Stimulated activated CD8-positive, alpha-beta memory T cell treated with anti-CD3 and anti-CD28 coated beads, Interleukin-4, amount 100 ng/mL, for 1 hour (primary cell): ENCODE results near the gene FILIP1.

ENCODE experiments used
- DNase-seq, 2 donors: peaks; one replicate each; pipeline ENCODE4 v3.0.0-alpha.2; 2020; ENCODE audit warnings: low read depth in 2 of 2, low spot score in 1 of 2

FILIP1 gene

DNA sequence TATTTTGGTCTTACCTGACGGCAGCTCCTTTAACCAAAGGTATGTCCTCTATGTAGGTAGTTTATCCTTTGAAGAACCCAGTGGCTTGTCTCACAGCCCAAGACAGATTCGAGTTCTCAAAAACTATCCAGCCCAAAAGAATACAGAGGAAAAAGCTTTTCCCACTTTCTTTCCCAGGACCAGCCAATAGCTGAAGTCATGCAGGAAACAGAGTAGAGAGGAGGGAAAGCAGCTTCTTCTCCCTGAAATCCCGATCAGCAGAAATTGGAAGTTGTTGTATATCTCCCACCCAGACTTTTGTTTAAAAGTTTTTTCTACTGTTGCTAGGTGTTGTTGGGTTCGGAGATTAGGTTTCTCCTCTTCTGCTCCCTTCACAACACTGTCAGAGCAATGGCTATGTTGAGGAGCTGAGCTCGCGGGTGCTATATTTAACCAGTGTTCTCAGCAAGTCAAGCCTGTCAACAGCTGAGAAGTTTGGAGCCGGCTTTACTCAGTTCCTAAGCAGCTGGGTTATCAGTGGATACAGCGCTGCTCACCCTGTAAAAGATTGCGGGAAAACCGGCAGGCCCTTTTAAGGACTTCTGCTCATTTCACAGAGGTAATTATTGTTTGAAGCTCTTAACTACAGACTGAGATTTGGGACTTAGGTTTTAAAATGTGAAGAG lies at the start of gene FILIP1:
Gene FILIP1 (minus strand): TSS at position 401 of the 665 bp plus-strand sequence. CDS start 78,828 bp downstream, outside the sequence.
- no peak for DNase-seq

GRCh38 chr6:75543311-75543710 lies 49.7 kb upstream of the FILIP1 start:
- no peak for DNase-seq

- DNase-seq = no peak
Measured at GRCh38 chr6:75539136-75539535, 45.5 kb upstream of the FILIP1 start.

GRCh38 chr6:75532521-75532920 lies 38.9 kb upstream of the FILIP1 start:
- no peak for DNase-seq

DNA sequence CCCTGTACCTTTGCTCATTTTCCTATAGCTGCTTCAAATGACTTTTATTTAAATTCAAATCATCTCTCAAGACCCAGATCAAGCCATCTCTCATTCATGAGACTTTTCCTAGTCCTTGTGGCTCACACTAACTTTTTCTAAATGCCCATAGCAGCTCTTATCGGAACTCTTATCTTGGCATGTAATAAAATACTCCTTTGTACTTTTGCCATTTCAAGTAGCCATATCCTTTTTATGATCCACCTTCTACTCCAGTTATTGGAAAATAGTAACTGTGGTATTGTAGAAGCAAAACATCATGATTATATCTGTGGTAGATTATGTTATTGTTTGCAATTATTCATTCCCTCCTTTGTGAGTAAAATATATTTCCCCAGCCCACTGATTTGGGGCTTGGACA lies 37.6 kb upstream of the FILIP1 start:
- DNase-seq = no peak

DNA sequence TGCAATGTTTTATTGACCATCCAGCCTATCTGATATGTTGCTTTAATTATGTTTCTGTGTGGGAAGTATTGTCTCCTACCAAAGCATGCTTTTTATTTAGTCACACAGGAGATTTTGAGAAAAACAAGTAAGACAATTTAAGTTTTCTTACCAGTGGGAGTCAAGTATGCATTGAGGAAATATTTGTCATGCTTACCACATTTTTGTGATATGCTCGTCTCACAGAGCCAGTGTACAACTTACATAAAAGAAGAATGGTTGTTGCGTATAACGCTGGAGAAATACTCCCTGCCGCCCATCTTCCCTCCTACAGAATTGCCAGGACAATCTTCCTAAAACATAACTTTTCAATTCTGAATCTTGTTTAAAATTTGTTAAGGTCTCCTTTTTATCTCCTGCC lies 37.1 kb upstream of the FILIP1 start:
- DNase-seq = no peak

GRCh38 chr6:75528423-75528822 lies 34.8 kb upstream of the FILIP1 start:
- no peak for DNase-seq

GRCh38 chr6:75526502-75527127 lies 33.0 kb upstream of the FILIP1 start:
- peak in 1 of 2 donors; percentile 5 for DNase-seq

DNA sequence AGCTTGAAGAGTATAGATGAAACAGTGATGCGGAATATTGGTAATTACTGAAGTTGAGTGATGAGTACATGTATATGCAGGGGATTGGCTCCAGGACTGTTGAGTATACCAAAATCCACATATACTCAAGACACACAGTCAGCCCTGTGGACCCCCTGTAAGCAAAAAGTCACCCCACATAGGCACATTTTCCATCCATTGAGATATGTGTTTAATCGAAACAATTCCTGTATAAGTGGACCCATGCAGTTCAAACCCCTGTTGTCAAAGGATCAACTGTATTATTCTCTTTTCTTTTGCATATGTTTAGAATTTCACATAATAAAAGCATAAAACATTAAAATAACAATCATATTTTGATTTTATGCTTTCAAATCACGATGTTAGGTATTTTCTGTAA lies 32.1 kb upstream of the FILIP1 start:
- no peak for DNase-seq

- DNase-seq = no peak
Measured at GRCh38 chr6:75524322-75524972, 30.8 kb upstream of the FILIP1 start.

DNA sequence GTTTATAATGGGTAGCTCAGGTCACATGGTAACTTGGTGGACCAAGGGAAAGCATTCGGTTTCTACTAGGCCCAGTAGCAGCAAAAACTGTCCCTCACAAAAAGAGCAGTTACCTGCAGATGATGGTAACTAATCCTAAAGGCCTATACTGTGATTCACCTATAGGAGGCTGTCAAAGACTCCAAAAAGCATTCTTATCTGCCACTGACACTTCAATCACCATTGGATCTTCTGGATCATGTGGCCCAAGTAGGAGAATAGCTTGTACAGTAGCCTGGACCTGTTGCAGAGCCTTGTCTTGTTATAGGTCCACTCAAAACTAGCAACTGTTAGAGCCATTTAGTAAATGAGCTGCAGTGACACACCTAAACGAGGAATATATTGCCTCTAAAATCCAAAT lies 23.2 kb upstream of the FILIP1 start:
- no peak for DNase-seq

DNA sequence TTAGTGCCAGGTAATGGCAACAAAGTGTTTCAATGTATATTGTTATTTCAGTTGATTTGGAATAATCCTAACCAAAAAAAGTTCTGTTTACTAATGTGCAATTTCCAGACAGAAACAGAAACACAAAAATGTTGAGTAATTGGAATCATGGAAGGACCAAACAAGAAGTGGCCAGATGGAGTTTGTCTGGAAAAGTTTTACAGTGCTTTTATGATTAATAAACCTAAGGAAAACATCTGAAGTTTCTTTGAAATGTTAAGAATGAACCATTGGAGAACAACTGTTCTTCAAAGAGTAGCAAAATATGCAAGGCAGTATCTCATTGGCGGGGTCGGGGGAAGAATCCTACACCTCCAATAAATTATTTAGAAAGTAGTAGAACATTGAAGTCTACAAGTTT lies 19.0 kb upstream of the FILIP1 start:
- DNase-seq = no peak

DNA sequence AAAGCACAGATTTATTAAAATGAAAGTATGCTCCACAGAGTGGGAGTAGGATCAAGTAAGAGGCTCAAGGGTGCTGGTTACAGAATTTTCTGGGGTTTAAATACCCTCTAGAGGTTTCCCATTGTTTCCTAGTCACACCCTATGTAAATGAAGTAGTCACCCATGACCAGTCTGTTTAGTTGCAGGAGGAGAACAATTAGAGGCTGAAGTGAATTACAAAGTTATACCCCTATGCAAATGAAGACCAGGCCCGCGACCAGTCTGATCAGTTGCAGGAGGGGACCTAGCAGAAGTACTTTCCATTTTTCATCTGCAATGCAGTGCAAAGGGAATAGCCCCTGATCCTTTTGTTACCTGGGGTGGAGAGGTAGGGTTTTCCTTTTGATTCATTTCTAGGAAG lies 11.8 kb upstream of the FILIP1 start:
- DNase-seq = no peak

DNA sequence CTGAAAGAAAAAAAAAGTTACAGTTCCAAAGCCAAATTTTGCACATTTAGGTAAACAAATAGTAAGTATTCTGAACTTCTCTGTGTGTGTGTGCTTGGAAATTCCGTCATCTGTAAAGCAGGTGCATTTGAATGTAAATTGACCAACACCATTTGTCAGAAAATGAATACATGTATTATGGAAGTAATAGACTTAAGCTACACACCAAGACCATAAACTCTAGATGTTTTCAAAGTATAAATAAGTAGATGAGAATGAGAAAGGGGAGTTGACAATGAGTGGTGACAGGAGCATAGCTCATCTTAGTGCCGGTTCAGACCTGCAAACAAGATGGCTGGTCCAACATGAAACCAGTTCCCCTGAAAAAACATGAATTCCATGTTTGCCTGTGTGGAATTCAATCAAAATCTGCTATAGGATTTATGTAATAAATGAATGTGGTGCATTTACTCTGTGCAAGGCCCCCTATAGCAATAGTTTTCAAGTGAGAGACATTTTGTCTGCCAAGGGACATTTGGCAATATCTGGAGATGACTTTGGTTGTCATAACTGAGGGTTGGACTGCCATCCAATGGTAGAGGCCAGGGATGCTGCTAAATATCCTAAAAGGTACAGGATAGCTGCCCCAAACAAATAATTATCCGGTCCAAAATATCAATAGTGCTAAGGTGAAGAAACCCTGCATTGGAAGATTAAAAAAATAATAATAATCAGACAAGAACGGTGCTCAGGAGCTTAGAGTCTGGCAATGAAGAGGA lies 11.0 kb upstream of the FILIP1 start:
- no peak for DNase-seq

GRCh38 chr6:75503291-75503690 lies 9.7 kb upstream of the FILIP1 start:
- DNase-seq = no peak

GRCh38 chr6:75502884-75503283 lies 9.3 kb upstream of the FILIP1 start:
- DNase-seq = no peak

GRCh38 chr6:75501756-75502155 lies 8.2 kb upstream of the FILIP1 start:
- DNase-seq = no peak

DNA sequence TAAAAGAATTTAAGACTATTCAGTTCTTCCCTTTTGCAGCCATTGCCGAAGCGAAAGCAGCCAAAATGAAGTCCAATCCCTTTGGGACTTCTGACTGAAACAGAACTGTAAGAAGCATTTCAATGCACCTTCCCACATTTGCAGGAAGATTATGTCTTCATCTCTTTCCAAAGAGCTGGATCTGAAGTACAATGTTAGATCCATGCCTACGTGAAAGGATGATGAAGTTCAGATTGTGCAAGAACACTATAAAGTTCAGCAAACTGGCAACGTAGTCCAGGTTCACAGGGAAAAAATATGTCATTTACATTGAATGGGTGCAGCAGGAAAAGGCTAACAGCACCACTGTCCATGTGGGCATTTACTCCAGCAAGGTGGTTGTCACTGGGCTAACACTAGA lies 6.0 kb upstream of the FILIP1 start:
- no peak for DNase-seq

GRCh38 chr6:75498862-75499261 lies 5.3 kb upstream of the FILIP1 start:
- DNase-seq = no peak

DNA sequence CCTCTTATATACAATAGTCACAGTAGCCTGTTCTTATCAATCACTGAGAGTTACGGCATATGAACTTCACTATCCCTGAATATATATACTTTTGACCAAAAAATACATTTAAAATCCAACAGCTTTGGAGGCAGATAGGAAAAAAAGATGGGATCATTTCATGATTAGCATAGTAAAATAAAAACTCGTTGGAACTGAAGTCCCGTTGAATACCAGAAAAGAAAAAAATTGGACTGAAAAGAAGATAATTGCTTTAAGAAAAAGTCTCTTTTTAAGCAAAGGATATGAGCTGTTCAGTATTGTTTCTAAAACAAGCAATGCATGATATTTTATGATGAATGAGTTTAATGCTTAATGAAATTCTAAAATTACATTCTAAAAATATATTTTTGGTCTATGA lies 4.4 kb upstream of the FILIP1 start:
- DNase-seq = no peak

DNA sequence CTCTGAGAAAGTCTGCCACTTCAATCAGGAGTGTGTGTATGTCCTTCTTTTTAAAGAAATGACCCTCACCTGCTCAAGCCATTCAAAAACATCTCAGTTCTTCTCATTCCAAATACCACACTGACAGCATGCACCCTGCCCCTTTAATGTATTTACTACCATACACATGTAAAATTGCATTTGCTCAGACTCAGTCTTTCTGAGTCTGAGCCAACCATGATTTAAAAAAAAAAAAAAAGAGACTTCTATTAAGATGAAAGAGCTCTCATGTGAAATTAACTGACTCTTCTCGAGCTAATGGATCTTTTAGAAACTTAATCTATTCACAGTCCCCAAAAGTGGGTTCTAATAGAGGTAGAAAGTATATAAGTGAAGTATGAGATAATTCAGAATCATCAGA lies 1.4 kb upstream of the FILIP1 start:
- DNase-seq = no peak

DNA sequence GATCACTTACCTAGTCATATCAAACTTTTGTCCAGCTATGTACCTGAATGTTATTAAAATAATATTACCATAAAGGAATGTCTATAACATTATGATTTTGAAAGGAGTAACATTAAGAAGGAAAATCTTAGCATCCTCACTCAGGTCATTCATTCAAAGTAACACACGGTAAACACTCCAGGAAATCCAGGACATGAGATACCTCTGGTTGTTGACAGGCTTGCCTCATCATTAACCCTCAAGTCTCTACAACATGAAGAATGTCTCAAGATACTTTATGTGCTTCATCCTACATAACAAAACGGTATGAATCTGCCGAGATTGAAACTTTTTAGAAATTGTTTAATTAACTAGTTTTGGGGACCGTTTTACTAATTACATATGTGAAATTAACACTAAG lies 690 bp upstream of the FILIP1 start:
- DNase-seq = no peak
